ENCODE results near the gene LRRC28.

- TF ChIP-seq, protein P1, sequence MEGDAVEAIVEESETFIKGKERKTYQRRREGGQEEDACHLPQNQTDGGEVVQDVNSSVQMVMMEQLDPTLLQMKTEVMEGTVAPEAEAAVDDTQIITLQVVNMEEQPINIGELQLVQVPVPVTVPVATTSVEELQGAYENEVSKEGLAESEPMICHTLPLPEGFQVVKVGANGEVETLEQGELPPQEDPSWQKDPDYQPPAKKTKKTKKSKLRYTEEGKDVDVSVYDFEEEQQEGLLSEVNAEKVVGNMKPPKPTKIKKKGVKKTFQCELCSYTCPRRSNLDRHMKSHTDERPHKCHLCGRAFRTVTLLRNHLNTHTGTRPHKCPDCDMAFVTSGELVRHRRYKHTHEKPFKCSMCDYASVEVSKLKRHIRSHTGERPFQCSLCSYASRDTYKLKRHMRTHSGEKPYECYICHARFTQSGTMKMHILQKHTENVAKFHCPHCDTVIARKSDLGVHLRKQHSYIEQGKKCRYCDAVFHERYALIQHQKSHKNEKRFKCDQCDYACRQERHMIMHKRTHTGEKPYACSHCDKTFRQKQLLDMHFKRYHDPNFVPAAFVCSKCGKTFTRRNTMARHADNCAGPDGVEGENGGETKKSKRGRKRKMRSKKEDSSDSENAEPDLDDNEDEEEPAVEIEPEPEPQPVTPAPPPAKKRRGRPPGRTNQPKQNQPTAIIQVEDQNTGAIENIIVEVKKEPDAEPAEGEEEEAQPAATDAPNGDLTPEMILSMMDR (IDR thresholded peaks at IDR 0.05), result no peak
- TF ChIP-seq POLR2A (IDR thresholded peaks at IDR 0.05; ENCODE audit: low read depth) (no peak), POLR2AphosphoS5 (IDR thresholded peaks at IDR 0.05) (no peak), EP300 (IDR thresholded peaks at IDR 0.05) (no peak)
Observed at GRCh38 chr15:99247062-99247461, 4.2 kb upstream of the LRRC28 start.

Measured in esophagus muscularis mucosa (tissue), 4 donors.